HCT116 (cell line): Measurements from ENCODE around the gene GLOD4. TPM values are rescaled to one million over a fixed set of nuclear protein-coding genes. Genes with fewer than 3 reads are reported as not detected.

Source experiments
- ATAC-seq: fragments of 200-7000 bp; cut with Tn5 transposase; 2 replicates; pipeline ENCODE4 v1.9.1; 2020; ENCODE audit warnings: mild to moderate bottlenecking, moderate library complexity
- BruUV-seq: library from RNA; stranded (reverse); fragments of 400-500 nt; replicated peaks from 2 replicates; lab custom pipeline; 2021; lab: Mats Ljungman, UMichigan
- CTCF ChIA-PET: fragments of 300-600 bp; sonication (Branson Sonifier 250); formaldehyde crosslinking; loops from one replicate; lab custom pipeline; 2021; ENCODE audit warnings: antibody characterized with exemption; lab: Charles Lee
- POLR2A ChIA-PET: fragments of 300-600, 350-600 bp; sonication (Branson Sonifier 250); formaldehyde crosslinking; loops from one replicate; lab custom pipeline; 2021; ENCODE audit warnings: antibody characterized with exemption; lab: Charles Lee
- RAD21 ChIA-PET, 2 experiments: fragments of 300-600 bp; sonication (Branson Sonifier 250); formaldehyde crosslinking; loops; one replicate each; lab custom pipeline; 2023; ENCODE audit warnings: low total read pairs in 2 of 2; ENCODE audit not compliant: uncharacterized antibody in 2 of 2, unreplicated experiment in 2 of 2, low non-redundant PET in 1 of 2; lab: Charles Lee
- DNase-seq: peaks from one replicate; pipeline ENCODE4 v3.0.0-alpha.2; 2010; ENCODE audit warnings: low read depth, low spot score
- H2AFZ ChIP-seq: fragments of 200-600 bp; shearing (Covaris generic), sonication (generic); 2 replicates; pipeline ENCODE4 v1.6.1; 2017; ENCODE audit warnings: low read depth, mixed run types, mixed read lengths, antibody characterized with exemption, low read length; ENCODE audit not compliant: poor library complexity, severe bottlenecking
- H3K27ac ChIP-seq: 2 replicates; pipeline ENCODE4 v1.5.1; 2012; ENCODE audit warnings: low read depth, low read length
- H3K27me3 ChIP-seq: fragments of 200-600 bp; sonication (generic); 2 replicates; pipeline ENCODE4 v1.6.1; 2016; ENCODE audit warnings: mixed run types, low read length, mixed read lengths; ENCODE audit not compliant: insufficient read depth
- H3K36me3 ChIP-seq, 2 experiments: fragments of 200-500 bp in 1 of 2; fragments of 200-600 bp in 1 of 2; sonication (Bioruptor generic) in 1 of 2; sonication (generic) in 1 of 2; 2 replicates each; pipeline versions ENCODE4 v1.5.1 to v1.6.1; 2014 to 2016; ENCODE audit warnings: low read length in 2 of 2, inconsistent platforms in 1 of 2, mixed read lengths in 1 of 2, mixed run types in 1 of 2; ENCODE audit not compliant: insufficient read depth in 2 of 2, control insufficient read depth in 1 of 2
- H3K4me1 ChIP-seq, 2 experiments: fragments of 200-600 bp in 1 of 2; sonication (generic) in 1 of 2; 2 replicates each; pipeline versions ENCODE4 v1.5.1 to v1.6.1; 2012 to 2017; ENCODE audit warnings: low read length in 2 of 2, inconsistent platforms in 1 of 2, mild to moderate bottlenecking in 1 of 2, mixed read lengths in 1 of 2, mixed run types in 1 of 2, moderate library complexity in 1 of 2; ENCODE audit not compliant: insufficient read depth in 2 of 2, control insufficient read depth in 1 of 2
- H3K4me2 ChIP-seq: fragments of 200-600 bp; sonication (generic); 2 replicates; pipeline ENCODE4 v1.6.1; 2017; ENCODE audit warnings: mixed run types, low read length, mixed read lengths
- H3K4me3 ChIP-seq, 2 experiments: fragments of 200-600 bp in 1 of 2; sonication (generic) in 1 of 2; replicated peaks in 1 of 2; 2 replicates each; pipeline ENCODE4 v1.5.1; 2011 to 2016; ENCODE audit warnings: low read length in 2 of 2, control low read depth in 1 of 2, low read depth in 1 of 2, mild to moderate bottlenecking in 1 of 2, mixed read lengths in 1 of 2, mixed run types in 1 of 2
- H3K79me2 ChIP-seq: fragments of 200-600 bp; sonication (generic); 2 replicates; pipeline ENCODE4 v1.6.1; 2017; ENCODE audit warnings: mild to moderate bottlenecking, mixed run types, low read length, moderate library complexity, mixed read lengths; ENCODE audit not compliant: insufficient read depth
- H3K9ac ChIP-seq: fragments of 200-600 bp; sonication (generic); 2 replicates; pipeline ENCODE4 v1.6.1; 2016; ENCODE audit warnings: low read length, mixed read lengths
- H3K9me2 ChIP-seq: fragments of 200-600 bp; sonication (generic), shearing (Covaris generic); 2 replicates; pipeline ENCODE4 v1.6.1; 2017; ENCODE audit warnings: mixed run types, mild to moderate bottlenecking, moderate library complexity; ENCODE audit not compliant: insufficient read depth
- H3K9me3 ChIP-seq, 2 experiments: fragments of 200-500 bp in 1 of 2; fragments of 200-600 bp in 1 of 2; sonication (Bioruptor generic) in 1 of 2; sonication (generic) in 1 of 2; 2 replicates each; pipeline ENCODE4 v1.6.1; 2014 to 2017; ENCODE audit warnings: low read length in 2 of 2, mixed read lengths in 2 of 2, inconsistent platforms in 1 of 2, low read depth in 1 of 2, mild to moderate bottlenecking in 1 of 2, mixed run types in 1 of 2, moderate library complexity in 1 of 2; ENCODE audit not compliant: control insufficient read depth in 1 of 2, insufficient read depth in 1 of 2
- H4K20me1 ChIP-seq: fragments of 200-600 bp; sonication (generic), shearing (Covaris generic); 2 replicates; pipeline ENCODE4 v1.6.1; 2017; ENCODE audit warnings: mixed run types, mild to moderate bottlenecking, moderate library complexity; ENCODE audit not compliant: insufficient read depth
- CBX3 ChIP-seq: IDR thresholded peaks from 2 replicates; pipeline ENCODE4 v1.6.1; 2012; ENCODE audit warnings: low read depth
- ELF1 ChIP-seq: IDR thresholded peaks from 2 replicates; pipeline ENCODE4 v1.6.1; 2012; ENCODE audit warnings: low read depth, borderline replicate concordance
- EZH2 ChIP-seq: fragments of 200-600 bp; sonication (generic); IDR thresholded peaks from 2 replicates; pipeline ENCODE4 v1.6.1; 2017; ENCODE audit warnings: antibody characterized with exemption, mixed run types
- EZH2phosphoT487 ChIP-seq: fragments of 200-600 bp; IDR thresholded peaks from 2 replicates; pipeline ENCODE4 v1.6.1; 2018; ENCODE audit warnings: antibody characterized with exemption, borderline replicate concordance
- FOSL1 ChIP-seq: IDR thresholded peaks from 2 replicates; pipeline ENCODE4 v1.6.1; 2012; ENCODE audit warnings: low read depth
- JUND ChIP-seq: IDR thresholded peaks from 2 replicates; pipeline ENCODE4 v1.6.1; 2012
- MAX ChIP-seq: IDR thresholded peaks from 2 replicates; pipeline ENCODE4 v1.6.1; 2012
- POLR2A ChIP-seq: IDR thresholded peaks from 2 replicates; pipeline ENCODE4 v1.7.0; 2011; ENCODE audit warnings: borderline replicate concordance; ENCODE audit not compliant: insufficient read depth, insufficient read length; ENCODE audit errors: extremely low read depth
- POLR2AphosphoS5 ChIP-seq: IDR thresholded peaks from 2 replicates; pipeline ENCODE4 v1.6.1; 2011; ENCODE audit warnings: mild to moderate bottlenecking, low read depth, low read length, moderate library complexity
- RAD21 ChIP-seq: IDR thresholded peaks from 2 replicates; pipeline ENCODE4 v1.6.1; 2012; ENCODE audit warnings: low read depth, mild to moderate bottlenecking
- REST ChIP-seq: IDR thresholded peaks from 2 replicates; pipeline ENCODE4 v1.6.1; 2012; ENCODE audit warnings: low read depth
- SIN3A ChIP-seq: IDR thresholded peaks from 2 replicates; pipeline ENCODE4 v1.6.1; 2012; ENCODE audit warnings: low read depth
- SP1 ChIP-seq: IDR thresholded peaks from 2 replicates; pipeline ENCODE4 v1.6.1; 2012; ENCODE audit warnings: low read depth
- TCF7L2 ChIP-seq: IDR thresholded peaks from 2 replicates; pipeline ENCODE4 v1.7.0; 2011; ENCODE audit warnings: borderline replicate concordance, inconsistent platforms; ENCODE audit not compliant: insufficient read depth, insufficient read length; ENCODE audit errors: extremely low read depth
- YY1 ChIP-seq: IDR thresholded peaks from 2 replicates; pipeline ENCODE4 v1.6.1; 2011; ENCODE audit warnings: low read length, low read depth, moderate library complexity, mild to moderate bottlenecking; ENCODE audit not compliant: insufficient replicate concordance; ENCODE audit errors: extremely low read depth
- ZBTB33 ChIP-seq: IDR thresholded peaks from 2 replicates; pipeline ENCODE4 v1.6.1; 2011; ENCODE audit warnings: mild to moderate bottlenecking, low read length, moderate library complexity; ENCODE audit not compliant: insufficient replicate concordance; ENCODE audit errors: extremely low read depth
- ZFX ChIP-seq: fragments of 450-650 bp; IDR thresholded peaks from 2 replicates; pipeline ENCODE4 v1.6.1; 2017
- ZNF274 ChIP-seq: fragments of 200-500 bp; sonication (Bioruptor generic); IDR thresholded peaks from 2 replicates; pipeline ENCODE4 v1.6.1; 2014; ENCODE audit warnings: mild to moderate bottlenecking, low read depth, low read length, inconsistent platforms
- intact Hi-C: fragments of 100-400 bp; cut with micrococcal nuclease; formaldehyde crosslinking; loops from 2 replicates; pipeline ENCODE4 v1.10.0; 2022
- total RNA-seq: library from RNA; stranded (reverse); gene quantifications from one replicate; pipeline ENCODE4 v1.2.1, GENCODE V29; 2021; ENCODE audit not compliant: unreplicated experiment

GLOD4 gene
- total RNA-seq, 1 experiment from 2014 or later = 80.7 TPM

GRCh38 chr17:796609-797008, 14.5 kb upstream of the GLOD4 start:
- no TSS peak for BruUV-seq
- ChIA-PET POLR2A (interaction anchor here (1.6 kb wide), 1 partner anchor 183 kb away, joined by 3 read pairs; the partner anchor contains the start of gene NXN), RAD21 (interaction anchor here in 1 of 2 experiments (3.2 kb wide), 1 partner anchor 184 kb away, joined by 14 read pairs; the partner anchor contains the start of gene NXN)

More at GRCh38 chr17:796609-797008, 14.5 kb upstream of the GLOD4 start:
- H3K9me2 ChIP-seq = no peaks in the 10 kb centered on the region
- CTCF ChIA-PET = interaction anchor here (1.2 to 4.1 kb wide), 2 partner anchors 184 to 202 kb away, joined by 4 to 87 read pairs; partner anchors contain the start of gene NXN
- no peak for DNase-seq
- TF ChIP-seq POLR2AphosphoS5 (no peak), ZFX (no peak), ELF1 (no peak), SIN3A (no peak), FOSL1 (no peak), REST (no peak), MAX (no peak), JUND (no peak), EZH2phosphoT487 (no peak), POLR2A (no peak), SP1 (no peak), TCF7L2 (no peak), YY1 (no peak), EZH2 (no peak), RAD21 (no peak), ZBTB33 (no peak), CBX3 (no peak), ZNF274 (no peak)
- H4K20me1 ChIP-seq = no peaks in the 10 kb centered on the region
- intact Hi-C loops = no loop called here
- H3K9me3 ChIP-seq = no peaks in the 10 kb centered on the region
- no peak overlapping the region for H3K4me3 ChIP-seq
- peaks cover 0 to 10% of the 10 kb centered on the region in 2 experiments; a peak in 2 of 4 replicates for H3K36me3 ChIP-seq
- H3K9ac ChIP-seq = no peak overlapping the region
- no peak overlapping the region for H2AFZ ChIP-seq
- no peaks in the 10 kb centered on the region for H3K27me3 ChIP-seq
- H3K4me2 ChIP-seq = no peak overlapping the region
- peaks cover 0 to 11% of the 10 kb centered on the region in 2 experiments; a peak in 2 of 4 replicates for H3K4me1 ChIP-seq
- H3K27ac ChIP-seq = no peak overlapping the region
- peaks cover 11% of the 10 kb centered on the region; the same call in 1 of the 2 replicates for H3K79me2 ChIP-seq
- ATAC-seq = no peak
